Ishikawa (cell line): ENCODE results near the gene F12.

Source experiments
- CEBPB ChIP-seq: IDR thresholded peaks from 2 replicates; pipeline ENCODE4 v1.6.1; 2012
- CREB1 ChIP-seq: IDR thresholded peaks from 2 replicates; pipeline ENCODE4 v1.6.1; 2012; ENCODE audit warnings: low read depth
- EGR1 ChIP-seq: IDR thresholded peaks from 2 replicates; pipeline ENCODE4 v1.6.1; 2012
- EP300 ChIP-seq: IDR thresholded peaks from 2 replicates; pipeline ENCODE4 v1.6.1; 2012; ENCODE audit warnings: borderline replicate concordance
- FOXM1 ChIP-seq: IDR thresholded peaks from 2 replicates; pipeline ENCODE4 v1.6.1; 2012; ENCODE audit warnings: low read depth, borderline replicate concordance
- NFIC ChIP-seq: IDR thresholded peaks from 2 replicates; pipeline ENCODE4 v1.6.1; 2012
- RAD21 ChIP-seq: IDR thresholded peaks from 2 replicates; pipeline ENCODE4 v1.6.1; 2012; ENCODE audit warnings: low read depth
- REST ChIP-seq: IDR thresholded peaks from 2 replicates; pipeline ENCODE4 v1.6.1; 2012; ENCODE audit warnings: low read depth, mild to moderate bottlenecking
- TAF1 ChIP-seq: IDR thresholded peaks from 2 replicates; pipeline ENCODE4 v1.6.1; 2012; ENCODE audit warnings: low read depth, mild to moderate bottlenecking
- TCF12 ChIP-seq: IDR thresholded peaks from 2 replicates; pipeline ENCODE4 v1.6.1; 2012; ENCODE audit warnings: low read depth
- TEAD4 ChIP-seq: IDR thresholded peaks from 2 replicates; pipeline ENCODE4 v1.6.1; 2012
- YY1 ChIP-seq: IDR thresholded peaks from 2 replicates; pipeline ENCODE4 v1.6.1; 2012; ENCODE audit warnings: low read depth
- ZBTB7A ChIP-seq: IDR thresholded peaks from 2 replicates; pipeline ENCODE4 v1.6.1; 2012; ENCODE audit warnings: low read depth
- TF ChIP-seq, protein P1 (sequence below): IDR thresholded peaks from 2 replicates; pipeline ENCODE4 v1.6.1; 2012
- TF ChIP-seq, protein P2 (sequence below): IDR thresholded peaks from 2 replicates; pipeline ENCODE4 v1.6.1; 2012

The F12 gene

GRCh38 chr5:177354256-177354655, 55.1 kb downstream of the F12 start:
- TF ChIP-seq EP300 (no peak), CEBPB (no peak), REST (no peak)

DNA sequence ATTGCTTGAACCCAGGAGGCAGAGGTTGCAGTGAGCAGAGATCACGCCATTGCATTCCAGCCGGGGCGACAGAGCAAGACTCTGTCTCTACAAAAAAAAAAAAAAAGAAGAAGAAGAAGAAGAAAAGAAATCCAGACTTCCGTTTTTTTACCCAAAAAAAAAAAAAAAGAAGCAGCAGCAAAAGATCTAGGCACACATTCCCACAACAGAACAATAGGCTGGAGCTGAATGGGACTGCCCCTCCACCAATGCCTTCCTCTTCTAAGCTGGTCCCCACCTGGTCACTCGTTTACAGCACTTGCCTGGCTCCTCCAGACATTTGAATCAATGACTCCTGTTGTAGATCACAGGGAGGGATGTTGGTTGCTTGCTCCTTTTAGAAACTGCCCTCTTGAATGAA, 56.3 kb downstream of the F12 start:
- TF ChIP-seq NFIC (no peak), TAF1 (no peak), TEAD4 (no peak), CREB1 (no peak), TCF12 (no peak), ZBTB7A (no peak), CEBPB (no peak), FOXM1 (no peak), EP300 (no peak), EGR1 (no peak), RAD21 (no peak), REST (no peak), YY1 (no peak)
- TF ChIP-seq, protein P1, sequence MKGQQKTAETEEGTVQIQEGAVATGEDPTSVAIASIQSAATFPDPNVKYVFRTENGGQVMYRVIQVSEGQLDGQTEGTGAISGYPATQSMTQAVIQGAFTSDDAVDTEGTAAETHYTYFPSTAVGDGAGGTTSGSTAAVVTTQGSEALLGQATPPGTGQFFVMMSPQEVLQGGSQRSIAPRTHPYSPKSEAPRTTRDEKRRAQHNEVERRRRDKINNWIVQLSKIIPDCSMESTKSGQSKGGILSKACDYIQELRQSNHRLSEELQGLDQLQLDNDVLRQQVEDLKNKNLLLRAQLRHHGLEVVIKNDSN = no peak
- TF ChIP-seq, protein P2, sequence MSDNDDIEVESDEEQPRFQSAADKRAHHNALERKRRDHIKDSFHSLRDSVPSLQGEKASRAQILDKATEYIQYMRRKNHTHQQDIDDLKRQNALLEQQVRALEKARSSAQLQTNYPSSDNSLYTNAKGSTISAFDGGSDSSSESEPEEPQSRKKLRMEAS = no peak
